Spleen (tissue), 7 donors: Measurements from ENCODE around the gene TPK1.
"Not testable (repeated sequence)": the region's sequence is repeated elsewhere in the genome, so short reads cannot be mapped to it uniquely, and the experiment has no call there.

Experiments
- CTCF ChIP-seq, 11 experiments: fragments of 200-600 bp in 7 of 11; fragments of 450-650 bp in 4 of 11; sonication (generic) in 4 of 11; IDR thresholded peaks in 8 of 11; conservative IDR thresholded peaks in 3 of 11; 1 replicate in 7 of 11; 2 replicates in 4 of 11; pipeline versions ENCODE4 v1.4.0 to v1.8.0; 2016 to 2021; ENCODE audit warnings: antibody characterized with exemption in 11 of 11, inconsistent platforms in 4 of 11, mild to moderate bottlenecking in 1 of 11
- POLR2A ChIP-seq, 3 donors: fragments of 450-650 bp; IDR thresholded peaks; one replicate each; pipeline ENCODE4 v1.5.1; 2017; ENCODE audit warnings: antibody characterized with exemption in 3 of 3, mild to moderate bottlenecking in 1 of 3
- POLR2AphosphoS5 ChIP-seq, 3 donors: sonication (generic); formaldehyde crosslinking; IDR thresholded peaks; one replicate each; pipeline ENCODE4 v1.5.1; 2017; ENCODE audit warnings: antibody characterized with exemption in 3 of 3
- donor health status: DM: no; HTN: no; CAD: no; lungs with moderate emphysema.
- donor health status: DM: no; HTN: no; CAD: no.
- donor health status: DM: no; HTN: no; CAD: no.

DNA sequence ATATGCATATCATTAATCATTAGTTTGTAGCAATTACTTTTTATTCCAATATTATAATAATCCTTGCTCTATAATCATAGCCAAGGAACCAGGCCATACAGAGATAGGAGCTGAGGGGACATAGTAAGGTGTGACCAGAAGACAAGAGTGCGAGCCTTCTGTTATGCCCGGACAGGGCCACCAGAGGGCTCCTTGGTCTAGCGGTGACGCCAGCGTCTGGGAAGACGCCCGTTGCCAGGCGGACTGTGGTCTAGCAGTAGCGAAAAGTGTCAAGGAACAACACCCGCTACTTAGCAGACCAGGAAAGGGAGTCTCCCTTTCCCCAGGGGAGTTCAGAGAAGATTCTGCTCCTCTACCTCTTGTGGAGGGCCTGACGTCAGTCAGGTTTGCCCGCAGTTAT lies 109.0 kb downstream of the TPK1 start:
- not testable (repeated sequence) for TF ChIP-seq CTCF (IDR thresholded peaks at IDR 0.05 in 8 of 11, conservative IDR thresholded peaks at IDR 0.05 in 3 of 11); POLR2AphosphoS5 (IDR thresholded peaks at IDR 0.05); POLR2A (IDR thresholded peaks at IDR 0.05)
